H1 (cell line): ENCODE data around the gene MACROH2A1. TPM values are rescaled to one million over a fixed set of nuclear protein-coding genes. Genes with fewer than 3 reads are reported as not detected.

ENCODE experiments used
- CTCF ChIA-PET: fragments of 300-600 bp; sonication (Branson Sonifier 250); formaldehyde crosslinking; loops from one replicate; lab custom pipeline; 2021; ENCODE audit not compliant: partially characterized antibody; lab: Charles Lee
- POLR2A ChIA-PET: fragments of 300-600 bp; sonication (Branson Sonifier 250); formaldehyde crosslinking; loops from one replicate; lab custom pipeline; 2021; ENCODE audit warnings: inconsistent platforms; ENCODE audit not compliant: partially characterized antibody; lab: Charles Lee
- DNase-seq, 2 experiments: peaks; one replicate each; pipeline versions ENCODE4 v3.0.0 to v3.0.0-alpha.2; 2010 to 2022; ENCODE audit warnings: low spot score in 2 of 2, low read depth in 1 of 2, mixed read lengths in 1 of 2
- FAIRE-seq: peaks from 2 replicates; lab custom pipeline; 2011; peaks lifted over from hg19 to GRCh38; lab: Jason Lieb, UNC
- H2AFZ ChIP-seq: 2 replicates; pipeline ENCODE4 v1.8.1; 2012; ENCODE audit warnings: low read length, inconsistent platforms
- H2AK5ac ChIP-seq: 2 replicates; pipeline ENCODE4 v1.6.1; 2013; ENCODE audit warnings: low read depth, low read length
- H2BK120ac ChIP-seq: replicated peaks from 2 replicates; pipeline ENCODE3; 2013; ENCODE audit warnings: low read depth, low read length, inconsistent platforms
- H2BK12ac ChIP-seq: 2 replicates; pipeline ENCODE4 v1.6.1; 2013; ENCODE audit warnings: low read depth, low read length
- H2BK15ac ChIP-seq: 2 replicates; pipeline ENCODE4 v1.6.1; 2013; ENCODE audit warnings: low read length
- H2BK20ac ChIP-seq: 2 replicates; pipeline ENCODE4 v1.6.1; 2013; ENCODE audit warnings: low read length
- H2BK5ac ChIP-seq: 2 replicates; pipeline ENCODE4 v1.6.1; 2013; ENCODE audit warnings: low read depth, low read length
- H3K14ac ChIP-seq: 2 replicates; pipeline ENCODE4 v1.6.1; 2013; ENCODE audit warnings: inconsistent platforms; ENCODE audit not compliant: insufficient read length
- H3K18ac ChIP-seq: 2 replicates; pipeline ENCODE4 v1.6.1; 2013; ENCODE audit warnings: low read length; ENCODE audit errors: extremely low read depth
- H3K23ac ChIP-seq: 2 replicates; pipeline ENCODE4 v1.6.1; 2013; ENCODE audit warnings: inconsistent platforms; ENCODE audit not compliant: insufficient read length
- H3K23me2 ChIP-seq: 2 replicates; pipeline ENCODE4 v1.6.1; 2013; ENCODE audit warnings: low read depth, low read length
- H3K27ac ChIP-seq: 2 replicates; pipeline ENCODE4 v1.6.1; 2011; ENCODE audit warnings: low read depth, low read length, inconsistent platforms
- H3K27me3 ChIP-seq, 4 experiments: replicated peaks in 1 of 4; 1 replicate in 1 of 4; 2 replicates in 3 of 4; pipeline versions ENCODE4 v1.6.1 to v1.8.1; 2011 to 2013; ENCODE audit warnings: low read length in 3 of 4, mild to moderate bottlenecking in 3 of 4, inconsistent platforms in 2 of 4, mixed read lengths in 2 of 4, moderate library complexity in 1 of 4; ENCODE audit not compliant: control insufficient read depth in 3 of 4, insufficient read depth in 3 of 4; ENCODE audit errors: extremely low read depth in 1 of 4
- H3K36me3 ChIP-seq, 4 experiments: 2 replicates each; pipeline versions ENCODE4 v1.6.1 to v1.8.1; 2011 to 2013; ENCODE audit warnings: mild to moderate bottlenecking in 4 of 4, low read length in 3 of 4, moderate library complexity in 2 of 4, control low read depth in 1 of 4, inconsistent platforms in 1 of 4; ENCODE audit not compliant: insufficient read depth in 4 of 4, control insufficient read depth in 2 of 4
- H3K4ac ChIP-seq: replicated peaks from 2 replicates; pipeline ENCODE3; 2013; ENCODE audit warnings: low read length, low read depth, mixed read lengths, inconsistent platforms; ENCODE audit not compliant: insufficient read length
- H3K4me1 ChIP-seq, 4 experiments: replicated peaks in 1 of 4; 1 replicate in 1 of 4; 2 replicates in 3 of 4; pipeline versions ENCODE4 v1.6.1 to v1.8.1; 2011 to 2013; ENCODE audit warnings: low read length in 3 of 4, inconsistent platforms in 2 of 4, mixed read lengths in 1 of 4; ENCODE audit not compliant: insufficient read depth in 4 of 4, control insufficient read depth in 3 of 4
- H3K4me2 ChIP-seq, 2 experiments: 2 replicates each; pipeline versions ENCODE4 v1.6.1 to v1.8.1; 2011 to 2013; ENCODE audit warnings: low read depth in 2 of 2, low read length in 2 of 2, control low read depth in 1 of 2, inconsistent platforms in 1 of 2, mild to moderate bottlenecking in 1 of 2; ENCODE audit not compliant: insufficient read depth in 1 of 2
- H3K4me3 ChIP-seq, 4 experiments: fragments of 200-600, 300-600 bp in 1 of 4; sonication (generic), shearing (Covaris generic), sonication (Bioruptor Twin) in 1 of 4; 2 replicates each; pipeline versions ENCODE4 v1.5.1 to v1.8.1; 2011 to 2016; ENCODE audit warnings: low read length in 4 of 4, low read depth in 3 of 4, control low read depth in 2 of 4, inconsistent platforms in 2 of 4, mild to moderate bottlenecking in 2 of 4, mixed read lengths in 1 of 4, moderate library complexity in 1 of 4; ENCODE audit not compliant: insufficient read depth in 2 of 4; ENCODE audit errors: extremely low read depth in 1 of 4
- H3K56ac ChIP-seq: replicated peaks from 2 replicates; pipeline ENCODE3; 2013; ENCODE audit warnings: low read depth, mild to moderate bottlenecking, mixed read lengths, low read length, inconsistent platforms; ENCODE audit not compliant: insufficient read length
- H3K79me1 ChIP-seq: 2 replicates; pipeline ENCODE4 v1.6.1; 2013; ENCODE audit warnings: low read depth, low read length, control low read depth
- H3K79me2 ChIP-seq, 2 experiments: 2 replicates each; pipeline versions ENCODE4 v1.6.1 to v1.8.1; 2012 to 2013; ENCODE audit warnings: low read length in 2 of 2, mild to moderate bottlenecking in 2 of 2, inconsistent platforms in 1 of 2; ENCODE audit not compliant: insufficient read depth in 2 of 2, control insufficient read depth in 1 of 2
- H3K9ac ChIP-seq, 4 experiments: replicated peaks in 1 of 4; 1 replicate in 1 of 4; 2 replicates in 3 of 4; pipeline versions ENCODE4 v1.6.1 to v1.8.1; 2011 to 2013; ENCODE audit warnings: low read depth in 3 of 4, low read length in 3 of 4, control low read depth in 2 of 4, mild to moderate bottlenecking in 2 of 4, moderate library complexity in 2 of 4, inconsistent platforms in 1 of 4; ENCODE audit errors: extremely low read depth in 1 of 4
- H3K9me3 ChIP-seq, 2 experiments: 2 replicates each; pipeline versions ENCODE4 v1.6.1 to v1.8.1; 2012 to 2013; ENCODE audit warnings: mild to moderate bottlenecking in 2 of 2, moderate library complexity in 2 of 2, control low read depth in 1 of 2, inconsistent platforms in 1 of 2, low read depth in 1 of 2, low read length in 1 of 2, mixed read lengths in 1 of 2; ENCODE audit not compliant: insufficient read depth in 2 of 2
- H4K20me1 ChIP-seq, 2 experiments: replicated peaks in 1 of 2; 2 replicates each; pipeline versions ENCODE3 to v1.8.1; 2011 to 2013; ENCODE audit warnings: inconsistent platforms in 2 of 2, low read length in 2 of 2, mild to moderate bottlenecking in 1 of 2; ENCODE audit not compliant: insufficient read depth in 2 of 2, control insufficient read depth in 1 of 2
- H4K5ac ChIP-seq: 2 replicates; pipeline ENCODE4 v1.6.1; 2013; ENCODE audit warnings: low read length, low read depth, mixed read lengths, inconsistent platforms; ENCODE audit not compliant: insufficient read length
- H4K8ac ChIP-seq: 2 replicates; pipeline ENCODE4 v1.8.0; 2013; ENCODE audit warnings: mild to moderate bottlenecking, moderate library complexity, low read length, inconsistent platforms; ENCODE audit not compliant: insufficient read depth; ENCODE audit errors: extremely low read depth
- H4K91ac ChIP-seq: replicated peaks from 2 replicates; pipeline ENCODE3; 2013; ENCODE audit warnings: low read length, mixed read lengths, inconsistent platforms; ENCODE audit not compliant: insufficient read length
- ATF2 ChIP-seq: IDR thresholded peaks from 2 replicates; pipeline ENCODE4 v1.6.1; 2012; ENCODE audit warnings: low read length, inconsistent platforms
- BCL11A ChIP-seq, 2 experiments: IDR thresholded peaks; one replicate each; pipeline ENCODE4 v1.6.1; 2011; ENCODE audit warnings: low read depth in 2 of 2, low read length in 2 of 2, mild to moderate bottlenecking in 2 of 2
- CBX8 ChIP-seq: fragments of 300-800, 300-1000 bp; sonication (generic); IDR thresholded peaks from 2 replicates; pipeline ENCODE4 v1.7.1; 2016; ENCODE audit warnings: low read depth, low read length, borderline replicate concordance
- CEBPB ChIP-seq: IDR thresholded peaks from 2 replicates; pipeline ENCODE4 v1.6.1; 2012; ENCODE audit warnings: low read depth, low read length
- CTBP2 ChIP-seq: IDR thresholded peaks from 2 replicates; pipeline ENCODE4 v1.7.0; 2011; ENCODE audit warnings: borderline replicate concordance, mild to moderate bottlenecking, moderate library complexity, mixed read lengths, low read length; ENCODE audit not compliant: insufficient read depth, insufficient read length
- EZH2 ChIP-seq: fragments of 200-600 bp; sonication (generic); IDR thresholded peaks from 2 replicates; pipeline ENCODE4 v1.7.1; 2012; ENCODE audit warnings: low read depth, mild to moderate bottlenecking, moderate library complexity, low read length, inconsistent platforms; ENCODE audit not compliant: severe bottlenecking
- HDAC2 ChIP-seq, 2 experiments: fragments of 300-600 bp in 1 of 2; sonication (generic) in 1 of 2; IDR thresholded peaks; 2 replicates each; pipeline ENCODE4 v1.6.1; 2011 to 2012; ENCODE audit warnings: low read depth in 2 of 2, low read length in 2 of 2, mild to moderate bottlenecking in 2 of 2, moderate library complexity in 2 of 2, borderline replicate concordance in 1 of 2, inconsistent platforms in 1 of 2
- KDM5A ChIP-seq: fragments of 200-600 bp; IDR thresholded peaks from 2 replicates; pipeline ENCODE4 v1.7.1; 2012; ENCODE audit warnings: mild to moderate bottlenecking, low read length, inconsistent platforms, mixed read lengths
- NANOG ChIP-seq: IDR thresholded peaks from 2 replicates; pipeline ENCODE4 v1.6.1; 2011; ENCODE audit warnings: low read length, low read depth, mild to moderate bottlenecking, inconsistent platforms; ENCODE audit not compliant: insufficient read depth, poor library complexity, severe bottlenecking
- POLR2A ChIP-seq, 2 experiments: IDR thresholded peaks; 1 replicate in 1 of 2; 2 replicates in 1 of 2; pipeline ENCODE4 v1.6.1; 2011; ENCODE audit warnings: low read depth in 2 of 2, low read length in 2 of 2, mild to moderate bottlenecking in 2 of 2; ENCODE audit errors: control extremely low read depth in 1 of 2
- SAP30 ChIP-seq: fragments of 300-600 bp; sonication (generic); IDR thresholded peaks from 2 replicates; pipeline ENCODE4 v1.7.1; 2012; ENCODE audit warnings: low read length, moderate library complexity, mild to moderate bottlenecking, inconsistent platforms; ENCODE audit not compliant: insufficient read depth, insufficient replicate concordance
- SP2 ChIP-seq: IDR thresholded peaks from 2 replicates; pipeline ENCODE4 v1.6.1; 2012; ENCODE audit warnings: mild to moderate bottlenecking, low read length, inconsistent platforms
- WGBS, 2 experiments: shearing (Covaris generic) in 1 of 2; methylation state at CpG; one replicate each; pipeline versions ENCODE4 v1.1.6 to v1.1.7; 2013 to 2015; ENCODE audit warnings: low lambda C conversion rate in 2 of 2, mixed read lengths in 2 of 2, inconsistent platforms in 1 of 2, low coverage in 1 of 2, missing lambda C conversion rate in 1 of 2; ENCODE audit not compliant: insufficient replicate concordance in 2 of 2, insufficient coverage in 1 of 2, insufficient read length in 1 of 2; ENCODE audit errors: extremely low coverage in 1 of 2, missing lambda C conversion rate in 1 of 2; 5-methylcytosine and 5-hydroxymethylcytosine counted together
- polyA plus RNA-seq, 7 experiments: library from polyadenylated mRNA; depleted of rRNA in 3 of 7; stranded (reverse) in 5 of 7; unstranded in 2 of 7; fragments of >200 nt in 5 of 7; fragments of 200-250 nt in 2 of 7; gene quantifications; 1 replicate in 5 of 7; 2 replicates in 1 of 7; 4 replicates in 1 of 7; pipeline versions ENCODE4 v1.2.1 to v1.2.3, GENCODE V29; 2011 to 2013; ENCODE audit warnings: missing spikeins in 2 of 7, mixed read lengths in 2 of 7
- total RNA-seq: library from RNA; stranded (reverse); fragmentation: NEBNext Ultra II Directional; extraction: Animal tissue kit (Norgen Biotek cat#: 25700); gene quantifications from 2 replicates; pipeline ENCODE4 v1.2.1, GENCODE V29; 2021

MACROH2A1 gene
- total and polyA plus RNA-seq, 2 of the 8 experiments (the other 6 are each of a cell fraction or from before 2014, with no cell fraction given), result 60.0 to 92.3 TPM

- no peaks in the 10 kb centered on the region for H3K23me2 ChIP-seq
- no peak overlapping the region for H3K4me3 ChIP-seq
- no peak overlapping the region for H3K4ac ChIP-seq
- no peaks in the 10 kb centered on the region for H3K79me1 ChIP-seq
- no peak overlapping the region for H4K91ac ChIP-seq
- no peaks in the 10 kb centered on the region for H3K79me2 ChIP-seq
- POLR2A ChIA-PET, result no interaction called here
- H3K9me3 ChIP-seq, result no peaks in the 10 kb centered on the region
- no peak overlapping the region for H2BK5ac ChIP-seq
- no peak overlapping the region for H3K27ac ChIP-seq
- H3K23ac ChIP-seq, result no peak overlapping the region
- H3K4me1 ChIP-seq, result no peaks in the 10 kb centered on the region
- no peaks in the 10 kb centered on the region for H3K27me3 ChIP-seq
- no peaks in the 10 kb centered on the region for H4K20me1 ChIP-seq
- FAIRE-seq (no peak), DNase-seq (no peak)
- H4K8ac ChIP-seq, result no peak overlapping the region
- H2BK20ac ChIP-seq, result no peak overlapping the region
- no peak overlapping the region for H3K56ac ChIP-seq
- 88% methylated on average over 4 of the region's 4 CpGs; no CpG with 5 or more reads in 1 of the 2 experiments for WGBS, 2 experiments
- H2AK5ac ChIP-seq, result no peak overlapping the region
- H2BK120ac ChIP-seq, result no peak overlapping the region
- no peak overlapping the region for H3K4me2 ChIP-seq
- no peak overlapping the region for H2BK15ac ChIP-seq
- no peak overlapping the region for H2AFZ ChIP-seq
- H3K14ac ChIP-seq, result no peak overlapping the region
- CTCF ChIA-PET, result interaction anchor here (0.6 kb wide), 1 partner anchor 10 kb away, joined by 4 read pairs; no protein-coding TSS in a partner anchor
- no peak overlapping the region for H3K18ac ChIP-seq
- H2BK12ac ChIP-seq, result no peak overlapping the region
- no peak overlapping the region for H3K9ac ChIP-seq
- no peaks in the 10 kb centered on the region for H3K36me3 ChIP-seq
- H4K5ac ChIP-seq, result no peak overlapping the region
- TF ChIP-seq BCL11A (IDR thresholded peaks at IDR 0.05; ENCODE audit: low read depth in 2 of 2, low read length in 2 of 2), result no peak
- no peak for TF ChIP-seq CBX8
- TF ChIP-seq SP2, result no peak
- no peak for TF ChIP-seq KDM5A
- TF ChIP-seq SAP30, result no peak
- no peak for TF ChIP-seq EZH2
- TF ChIP-seq NANOG, result no peak
- no peak for TF ChIP-seq HDAC2 (IDR thresholded peaks at IDR 0.05; ENCODE audit: borderline replicate concordance in 1 of 2, low read depth in 2 of 2, low read length in 2 of 2)
- no peak for TF ChIP-seq ATF2
- TF ChIP-seq CEBPB, result no peak
- no peak for TF ChIP-seq CTBP2
- TF ChIP-seq POLR2A (IDR thresholded peaks at IDR 0.05; ENCODE audit: control extremely low read depth in 1 of 2, low read depth in 2 of 2, low read length in 2 of 2), result no peak
Observed at GRCh38 chr5:135294793-135295192, 104.2 kb downstream of the MACROH2A1 start.
